C4-2B (cell line): ENCODE measurements around the gene SPTLC3.

Experiments used
- ZFX ChIP-seq: fragments of 450-650 bp; IDR thresholded peaks from 2 replicates; pipeline ENCODE4 v1.6.1; 2017
- TF ChIP-seq, protein P1 (sequence below): fragments of 450-650 bp; conservative IDR thresholded peaks from 2 replicates; pipeline ENCODE4 v1.5.1; 2017; ENCODE audit warnings: mild to moderate bottlenecking

DNA sequence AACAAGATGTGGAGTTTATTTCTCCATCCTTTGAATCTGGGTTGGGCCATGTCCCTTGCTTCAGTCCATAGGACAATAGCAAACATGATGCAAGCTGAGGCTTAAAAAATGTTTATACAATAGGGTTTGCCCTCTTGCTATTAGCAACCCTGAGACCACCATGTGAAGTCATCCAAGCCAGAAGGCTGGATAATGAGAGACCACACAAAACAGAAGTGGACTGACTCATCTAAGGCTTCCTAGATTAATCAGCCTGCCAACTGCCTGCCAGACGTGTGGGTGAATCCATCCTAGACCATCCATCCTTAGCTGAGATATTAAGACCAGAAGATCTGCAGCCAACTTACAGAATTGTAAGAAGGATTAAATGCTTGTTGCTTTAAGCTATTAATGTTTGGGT is 174.2 kb downstream of the SPTLC3 start:
- TF ChIP-seq, protein P1, sequence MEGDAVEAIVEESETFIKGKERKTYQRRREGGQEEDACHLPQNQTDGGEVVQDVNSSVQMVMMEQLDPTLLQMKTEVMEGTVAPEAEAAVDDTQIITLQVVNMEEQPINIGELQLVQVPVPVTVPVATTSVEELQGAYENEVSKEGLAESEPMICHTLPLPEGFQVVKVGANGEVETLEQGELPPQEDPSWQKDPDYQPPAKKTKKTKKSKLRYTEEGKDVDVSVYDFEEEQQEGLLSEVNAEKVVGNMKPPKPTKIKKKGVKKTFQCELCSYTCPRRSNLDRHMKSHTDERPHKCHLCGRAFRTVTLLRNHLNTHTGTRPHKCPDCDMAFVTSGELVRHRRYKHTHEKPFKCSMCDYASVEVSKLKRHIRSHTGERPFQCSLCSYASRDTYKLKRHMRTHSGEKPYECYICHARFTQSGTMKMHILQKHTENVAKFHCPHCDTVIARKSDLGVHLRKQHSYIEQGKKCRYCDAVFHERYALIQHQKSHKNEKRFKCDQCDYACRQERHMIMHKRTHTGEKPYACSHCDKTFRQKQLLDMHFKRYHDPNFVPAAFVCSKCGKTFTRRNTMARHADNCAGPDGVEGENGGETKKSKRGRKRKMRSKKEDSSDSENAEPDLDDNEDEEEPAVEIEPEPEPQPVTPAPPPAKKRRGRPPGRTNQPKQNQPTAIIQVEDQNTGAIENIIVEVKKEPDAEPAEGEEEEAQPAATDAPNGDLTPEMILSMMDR = no peak
- TF ChIP-seq ZFX = no peak
